ENCODE measurements around the gene GAS1.

DNA sequence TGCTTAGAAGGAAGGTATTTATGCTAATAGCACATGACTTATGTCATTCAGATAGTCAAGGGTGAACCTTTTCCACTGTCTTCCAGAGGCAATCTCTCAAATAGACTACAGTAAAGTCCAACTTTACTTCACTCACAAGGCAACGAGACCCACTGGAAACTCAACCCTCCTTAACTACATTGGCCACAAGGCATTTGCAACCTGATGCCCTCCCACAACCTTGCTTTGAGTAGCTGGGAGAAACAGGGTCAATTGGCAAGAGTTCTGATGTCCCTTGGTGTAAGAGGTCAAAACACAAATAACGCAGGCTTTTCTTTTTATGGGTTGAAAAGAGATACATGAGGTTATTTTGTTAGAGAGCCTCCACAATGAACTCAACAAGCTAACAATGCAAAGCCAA lies 6.1 kb downstream of the GAS1 start:
- TF ChIP-seq, protein P1, sequence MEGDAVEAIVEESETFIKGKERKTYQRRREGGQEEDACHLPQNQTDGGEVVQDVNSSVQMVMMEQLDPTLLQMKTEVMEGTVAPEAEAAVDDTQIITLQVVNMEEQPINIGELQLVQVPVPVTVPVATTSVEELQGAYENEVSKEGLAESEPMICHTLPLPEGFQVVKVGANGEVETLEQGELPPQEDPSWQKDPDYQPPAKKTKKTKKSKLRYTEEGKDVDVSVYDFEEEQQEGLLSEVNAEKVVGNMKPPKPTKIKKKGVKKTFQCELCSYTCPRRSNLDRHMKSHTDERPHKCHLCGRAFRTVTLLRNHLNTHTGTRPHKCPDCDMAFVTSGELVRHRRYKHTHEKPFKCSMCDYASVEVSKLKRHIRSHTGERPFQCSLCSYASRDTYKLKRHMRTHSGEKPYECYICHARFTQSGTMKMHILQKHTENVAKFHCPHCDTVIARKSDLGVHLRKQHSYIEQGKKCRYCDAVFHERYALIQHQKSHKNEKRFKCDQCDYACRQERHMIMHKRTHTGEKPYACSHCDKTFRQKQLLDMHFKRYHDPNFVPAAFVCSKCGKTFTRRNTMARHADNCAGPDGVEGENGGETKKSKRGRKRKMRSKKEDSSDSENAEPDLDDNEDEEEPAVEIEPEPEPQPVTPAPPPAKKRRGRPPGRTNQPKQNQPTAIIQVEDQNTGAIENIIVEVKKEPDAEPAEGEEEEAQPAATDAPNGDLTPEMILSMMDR (conservative IDR thresholded peaks at IDR 0.05 in 1 of 2, IDR thresholded peaks at IDR 0.05 in 1 of 2; ENCODE audit: extremely low read depth in 1 of 2, insufficient read depth in 1 of 2, low read depth in 1 of 2, low read length in 2 of 2): no peak
- no peak for TF ChIP-seq EZH2 (IDR thresholded peaks at IDR 0.05; ENCODE audit: borderline replicate concordance, low read length)

All from mammary epithelial cell (primary cell).